GM18868 (cell line): ENCODE data around the gene TTBK2.

ENCODE experiments used
- ATAC-seq: cut with Tn5 transposase; IDR thresholded peaks from one replicate; pipeline ENCODE4 v1.9.1; 2021; ENCODE audit warnings: mild to moderate bottlenecking, moderate library complexity; ENCODE audit not compliant: unreplicated experiment

TTBK2 gene

DNA sequence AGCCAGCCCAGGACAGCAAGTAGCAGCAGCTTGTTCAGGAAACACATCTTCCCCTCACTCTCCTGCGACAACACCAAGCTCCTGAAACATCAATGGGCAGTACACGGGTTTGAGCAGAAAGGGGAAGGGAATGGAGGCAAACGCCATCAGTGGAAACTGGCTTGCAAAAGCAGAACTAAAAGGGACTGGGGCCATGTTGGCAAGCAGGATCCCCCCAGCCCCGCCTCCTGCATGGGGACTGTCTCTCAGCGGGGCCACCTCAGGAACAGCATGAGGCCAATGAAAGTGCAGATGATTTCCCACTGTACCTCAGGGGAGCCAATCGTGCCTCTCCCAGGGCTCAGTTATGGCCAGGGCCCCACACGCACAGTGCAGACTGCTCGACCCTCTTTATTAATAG, 190.4 kb downstream of the TTBK2 start:
- no peak for ATAC-seq

GRCh38 chr15:42729409-42729808, 191.2 kb downstream of the TTBK2 start:
- ATAC-seq = no peak

DNA sequence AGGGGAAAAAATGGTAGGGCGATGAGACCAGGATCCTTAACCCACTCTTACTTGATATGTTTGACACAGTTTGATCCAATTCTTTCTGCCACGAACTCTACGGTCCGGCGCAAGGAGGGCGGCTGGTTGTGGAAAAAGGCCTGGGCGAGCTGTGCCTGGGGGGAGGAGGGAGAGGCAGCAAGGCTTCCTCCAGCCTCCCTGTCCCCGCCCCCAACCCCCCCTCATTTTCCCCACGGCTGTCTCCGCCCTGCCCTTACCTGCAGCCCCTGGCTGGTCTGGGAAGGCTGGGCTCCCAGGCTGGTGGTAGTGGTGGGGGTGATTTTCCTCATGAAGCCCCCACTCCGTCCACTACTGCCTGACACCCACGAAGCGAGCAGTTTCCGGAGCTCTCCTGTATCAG, 191.6 kb downstream of the TTBK2 start:
- no peak for ATAC-seq

GRCh38 chr15:42728560-42728959, 192.0 kb downstream of the TTBK2 start:
- ATAC-seq = no peak

DNA sequence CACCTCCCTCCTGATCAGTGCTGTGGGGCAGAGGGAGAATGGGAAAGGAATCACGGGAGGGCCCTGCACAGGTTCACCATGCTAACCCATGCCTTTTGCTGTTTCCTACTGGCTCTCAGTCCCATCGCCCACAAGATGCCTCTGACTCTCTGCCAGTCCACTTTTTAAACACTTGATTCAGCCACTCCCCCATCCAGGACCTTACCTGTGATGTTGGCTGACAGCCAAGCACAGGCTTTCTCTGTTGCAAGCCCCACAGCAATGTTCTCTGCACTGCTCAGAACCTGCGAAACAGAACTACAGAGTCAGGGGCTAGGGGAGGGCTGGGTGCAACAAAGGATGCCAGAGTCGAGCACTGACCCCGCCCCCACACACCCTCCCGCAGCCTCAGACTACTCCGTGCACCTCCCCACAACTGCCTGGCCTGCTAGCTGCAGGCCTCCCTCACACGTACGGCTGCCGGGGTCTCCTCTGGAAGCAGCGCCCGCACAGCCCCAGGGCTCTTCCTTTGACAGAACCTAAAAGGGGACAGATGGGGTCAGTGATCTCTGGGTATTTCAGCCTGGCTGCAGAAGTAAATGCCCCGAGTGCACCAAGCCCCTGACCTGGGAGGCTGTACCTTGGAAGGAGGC, 192.7 kb downstream of the TTBK2 start:
- ATAC-seq = no peak

DNA sequence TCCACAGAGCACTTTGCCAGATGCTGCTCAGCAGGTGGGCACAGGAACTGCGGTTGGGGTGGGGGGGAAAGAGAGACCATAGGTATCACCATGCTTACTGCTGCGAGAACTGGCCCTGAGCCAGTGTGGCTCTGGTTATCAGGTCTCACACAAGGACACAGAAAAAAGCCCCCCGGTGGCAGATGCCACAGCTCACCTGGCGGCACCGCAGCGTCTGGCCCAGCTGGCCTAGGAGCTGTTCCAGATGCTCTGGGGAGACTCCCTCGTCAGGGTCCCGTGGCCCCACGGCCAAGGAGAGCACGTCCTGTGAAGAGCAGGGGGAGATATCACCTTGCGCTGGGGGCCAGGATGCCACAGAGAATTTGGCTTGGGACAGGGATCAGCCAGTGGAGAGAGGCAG, 194.5 kb downstream of the TTBK2 start:
- ATAC-seq = no peak

DNA sequence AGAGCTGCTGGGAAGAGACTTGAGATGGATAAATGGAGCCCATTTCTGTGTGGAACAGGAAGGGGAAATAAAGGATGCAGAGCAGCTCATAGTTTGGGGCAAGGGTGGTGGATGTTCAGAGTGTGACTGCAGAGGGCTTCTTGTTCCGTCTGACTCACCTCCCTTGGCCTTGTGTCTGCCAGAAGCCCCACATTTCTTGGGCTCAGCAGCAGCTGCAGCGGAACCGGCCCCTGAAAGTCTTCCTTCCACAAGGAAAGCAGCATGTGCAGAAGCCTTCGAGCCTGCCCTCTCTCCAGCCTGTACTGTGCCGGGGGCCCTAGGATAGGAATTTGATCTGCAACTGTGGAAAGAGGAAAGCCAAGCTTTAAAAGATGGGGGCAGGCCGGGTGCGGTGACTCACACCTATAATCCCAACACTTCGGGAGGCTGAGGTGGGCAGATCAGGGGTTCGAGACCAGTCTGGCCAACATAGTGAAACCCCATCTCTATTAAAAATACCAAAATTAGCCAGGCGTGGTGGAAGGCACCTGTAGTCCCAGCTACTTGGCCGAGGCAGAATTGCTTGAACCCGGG, 195.2 kb downstream of the TTBK2 start:
- no peak for ATAC-seq

DNA sequence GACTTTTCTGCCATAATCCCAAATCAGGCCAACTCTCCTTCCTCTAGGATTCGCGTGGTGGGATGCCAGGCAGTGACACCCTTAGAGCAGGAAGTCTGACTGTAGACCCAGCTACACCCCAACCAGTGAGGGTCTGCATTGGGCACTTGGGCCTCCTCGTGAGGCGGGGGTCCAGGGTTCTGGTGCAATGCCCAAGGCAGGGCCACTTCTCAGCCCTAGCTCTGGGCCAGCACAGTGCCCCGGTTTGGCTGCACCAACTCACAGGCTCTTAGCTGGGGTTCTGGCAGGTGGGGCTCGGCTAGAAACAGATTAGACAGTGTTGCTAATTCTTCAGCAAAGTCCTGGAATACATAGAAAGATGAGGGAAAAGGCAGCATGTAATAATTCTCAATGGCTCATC, 196.3 kb downstream of the TTBK2 start:
- ATAC-seq = no peak

- ATAC-seq = no peak
Measured at GRCh38 chr15:42723068-42723467, 197.5 kb downstream of the TTBK2 start.

GRCh38 chr15:42721916-42722315, 198.7 kb downstream of the TTBK2 start:
- no peak for ATAC-seq

DNA sequence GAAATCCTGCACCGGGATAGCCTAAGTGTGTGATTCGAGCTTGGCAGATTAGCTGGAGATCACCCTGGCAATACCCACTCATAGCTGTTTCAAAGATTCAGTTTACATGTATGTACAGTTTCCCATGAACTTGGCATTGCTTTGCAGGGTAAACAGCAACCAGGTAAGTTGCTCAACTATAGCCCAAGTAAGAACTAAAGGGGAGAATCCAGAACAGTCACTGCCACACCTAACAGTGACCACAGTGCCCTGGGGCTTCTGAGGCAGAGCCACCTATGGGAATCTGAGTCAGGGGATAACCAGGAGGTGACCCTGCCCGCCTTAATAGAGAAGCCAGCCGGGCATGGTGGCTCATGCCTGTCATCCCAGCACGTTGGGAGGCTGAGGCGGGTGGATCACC, 199.6 kb downstream of the TTBK2 start:
- no peak for ATAC-seq

DNA sequence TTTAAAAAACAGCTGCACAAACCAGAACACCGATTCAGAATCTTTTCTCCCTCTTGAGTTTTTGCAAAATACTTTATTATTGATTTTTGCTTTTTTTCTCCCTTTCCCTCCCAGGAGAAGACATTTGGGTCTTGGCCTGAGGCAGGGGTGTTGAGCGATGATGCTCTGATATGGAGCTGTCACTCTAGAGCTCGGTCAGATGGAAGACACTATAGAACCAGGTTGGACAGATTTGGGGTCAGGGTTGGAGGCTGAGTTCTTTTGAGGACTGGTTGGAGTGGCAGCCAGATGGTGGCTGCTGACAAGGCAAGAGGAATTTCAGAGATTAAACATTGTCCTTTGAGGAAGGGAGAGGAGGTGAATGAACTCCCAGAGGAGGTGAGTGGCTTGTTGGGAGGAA, 200.5 kb downstream of the TTBK2 start:
- ATAC-seq = no peak

GRCh38 chr15:42719043-42719442, 201.5 kb downstream of the TTBK2 start:
- no peak for ATAC-seq

DNA sequence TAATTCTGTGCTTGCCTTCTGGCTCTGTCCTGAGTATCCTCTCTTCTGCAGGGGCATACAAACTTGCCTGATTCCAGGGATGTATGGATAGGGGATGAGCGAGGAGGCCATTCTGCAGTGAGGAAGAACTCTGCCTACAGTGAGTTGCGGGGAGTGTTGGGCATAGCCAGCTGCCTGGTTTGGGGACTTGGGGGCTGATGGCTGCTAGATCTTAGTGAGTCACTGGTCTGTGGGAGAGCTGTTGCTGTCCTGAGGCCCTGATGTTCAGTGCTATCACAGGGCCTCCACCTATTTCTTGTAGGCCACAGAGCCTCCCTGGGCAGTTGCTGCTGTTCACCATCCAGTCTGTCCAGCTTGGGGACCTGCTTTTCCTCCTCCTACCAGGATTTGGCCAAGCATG, 204.0 kb downstream of the TTBK2 start:
- no peak for ATAC-seq

GRCh38 chr15:42716125-42716524, 204.5 kb downstream of the TTBK2 start:
- ATAC-seq = no peak

GRCh38 chr15:42712584-42712983, 208.0 kb downstream of the TTBK2 start:
- no peak for ATAC-seq

DNA sequence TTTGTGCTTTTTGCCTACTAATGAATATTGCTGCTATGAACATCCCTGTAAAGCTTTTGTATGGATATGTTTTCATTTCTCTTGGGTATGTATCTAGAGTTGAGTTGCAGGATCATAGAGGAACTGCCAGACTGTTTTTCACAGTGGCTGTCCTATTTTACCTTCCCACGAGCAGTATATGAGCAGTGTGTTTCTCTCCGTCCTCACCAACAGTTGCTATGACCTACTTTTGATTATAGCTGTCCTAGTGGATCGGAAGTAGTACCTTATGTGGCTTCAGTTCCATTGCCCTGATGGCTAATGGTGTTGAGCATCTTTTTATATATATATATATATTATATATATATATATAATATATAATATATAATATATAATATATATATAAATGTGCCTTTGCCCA, 208.8 kb downstream of the TTBK2 start:
- ATAC-seq = no peak

- no peak for ATAC-seq
Measured at GRCh38 chr15:42710662-42711061, 209.9 kb downstream of the TTBK2 start.

GRCh38 chr15:42707873-42708544, 212.6 kb downstream of the TTBK2 start:
- ATAC-seq = no peak

GRCh38 chr15:42707068-42707467, 213.5 kb downstream of the TTBK2 start:
- no peak for ATAC-seq

GRCh38 chr15:42705336-42705735, 215.2 kb downstream of the TTBK2 start:
- no peak for ATAC-seq

DNA sequence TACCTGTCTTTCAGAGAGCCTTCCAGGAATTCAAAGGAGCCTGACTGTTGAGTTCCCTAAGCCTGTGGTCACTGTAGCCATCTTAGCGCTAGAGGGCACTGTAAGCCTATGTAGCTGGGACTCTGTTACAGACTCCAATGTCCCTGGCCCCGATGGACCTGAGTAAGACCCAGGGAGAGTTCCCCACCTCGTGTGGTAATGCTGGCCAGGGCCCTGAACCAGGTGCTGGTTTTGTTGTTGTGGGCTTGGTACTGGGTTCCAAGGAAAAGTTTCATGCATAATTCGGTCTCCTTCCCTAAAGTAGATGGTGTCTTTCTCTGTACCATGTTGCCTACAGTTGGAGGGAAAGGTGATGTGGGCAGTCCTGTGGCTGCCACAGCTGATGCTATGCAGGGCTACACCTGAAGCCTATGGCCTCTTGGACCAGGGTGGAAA, 216.1 kb downstream of the TTBK2 start:
- ATAC-seq = peak; percentile 43

DNA sequence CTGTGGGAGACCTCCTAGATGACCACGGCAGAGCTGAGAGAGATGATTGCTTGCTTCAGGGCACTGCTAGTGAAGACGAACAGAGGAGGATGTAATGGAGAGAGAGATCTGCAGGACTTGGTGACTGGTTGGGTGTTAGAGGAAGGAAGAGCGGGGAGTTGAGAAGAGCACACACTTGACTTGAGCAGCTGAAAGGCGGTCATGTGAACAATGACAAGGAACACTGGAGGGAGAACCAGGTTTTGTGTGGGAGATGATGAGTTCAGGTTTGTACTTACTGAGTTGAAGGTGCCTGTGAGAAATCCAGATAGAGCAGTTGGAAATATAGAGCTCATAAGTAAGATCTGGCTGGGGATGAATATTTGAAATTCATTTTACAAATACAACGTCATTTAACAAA, 224.0 kb downstream of the TTBK2 start:
- ATAC-seq = no peak
